ENCODE measurements around the gene CCDC110.

GRCh38 chr4:185395956-185396723 lies 75.4 kb downstream of the CCDC110 start:
- TF ChIP-seq, protein P1, sequence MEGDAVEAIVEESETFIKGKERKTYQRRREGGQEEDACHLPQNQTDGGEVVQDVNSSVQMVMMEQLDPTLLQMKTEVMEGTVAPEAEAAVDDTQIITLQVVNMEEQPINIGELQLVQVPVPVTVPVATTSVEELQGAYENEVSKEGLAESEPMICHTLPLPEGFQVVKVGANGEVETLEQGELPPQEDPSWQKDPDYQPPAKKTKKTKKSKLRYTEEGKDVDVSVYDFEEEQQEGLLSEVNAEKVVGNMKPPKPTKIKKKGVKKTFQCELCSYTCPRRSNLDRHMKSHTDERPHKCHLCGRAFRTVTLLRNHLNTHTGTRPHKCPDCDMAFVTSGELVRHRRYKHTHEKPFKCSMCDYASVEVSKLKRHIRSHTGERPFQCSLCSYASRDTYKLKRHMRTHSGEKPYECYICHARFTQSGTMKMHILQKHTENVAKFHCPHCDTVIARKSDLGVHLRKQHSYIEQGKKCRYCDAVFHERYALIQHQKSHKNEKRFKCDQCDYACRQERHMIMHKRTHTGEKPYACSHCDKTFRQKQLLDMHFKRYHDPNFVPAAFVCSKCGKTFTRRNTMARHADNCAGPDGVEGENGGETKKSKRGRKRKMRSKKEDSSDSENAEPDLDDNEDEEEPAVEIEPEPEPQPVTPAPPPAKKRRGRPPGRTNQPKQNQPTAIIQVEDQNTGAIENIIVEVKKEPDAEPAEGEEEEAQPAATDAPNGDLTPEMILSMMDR (IDR thresholded peaks at IDR 0.05): no peak
- TF ChIP-seq JUND (IDR thresholded peaks at IDR 0.05) (no peak), TEAD4 (IDR thresholded peaks at IDR 0.05; ENCODE audit: borderline replicate concordance, insufficient read depth) (0 out of 2 replicates have a peak, but pooled peaks have one; percentile 25), EZH2phosphoT487 (IDR thresholded peaks at IDR 0.05; ENCODE audit: borderline replicate concordance, low read depth) (no peak)
